Cerebellar cortex (tissue), 1 donor: ENCODE data around the gene SLC17A3.

Experiments
- DNase-seq: peaks from one replicate; pipeline ENCODE4 v3.0.0-alpha.2; 2015; ENCODE audit warnings: low spot score

Gene SLC17A3

GRCh38 chr6:25889877-25890853 lies 16.1 kb upstream of the SLC17A3 start:
- DNase-seq, result peak; percentile 71

GRCh38 chr6:25888626-25889025 lies 14.6 kb upstream of the SLC17A3 start:
- DNase-seq, result no peak

- DNase-seq, result no peak
These were observed 12.0 kb upstream of the SLC17A3 start for GRCh38 chr6:25886066-25886465.

GRCh38 chr6:25883991-25884390 lies 9.9 kb upstream of the SLC17A3 start:
- no peak for DNase-seq

GRCh38 chr6:25883536-25883935 lies 9.5 kb upstream of the SLC17A3 start:
- DNase-seq, result no peak

- no peak for DNase-seq
These were observed 8.0 kb upstream of the SLC17A3 start for GRCh38 chr6:25882051-25882496.

GRCh38 chr6:25880601-25881000 lies 6.6 kb upstream of the SLC17A3 start:
- DNase-seq, result no peak

GRCh38 chr6:25878721-25879322 lies 4.8 kb upstream of the SLC17A3 start:
- no peak for DNase-seq

- DNase-seq, result no peak
These were observed 2.0 kb upstream of the SLC17A3 start for GRCh38 chr6:25875926-25876602.

GRCh38 chr6:25875563-25875905 lies 1.5 kb upstream of the SLC17A3 start:
- DNase-seq, result no peak

- DNase-seq, result no peak
These were observed 949 bp upstream of the SLC17A3 start for GRCh38 chr6:25874822-25875562.

- no peak for DNase-seq
These were observed 1.2 kb downstream of the SLC17A3 start for GRCh38 chr6:25872814-25873213.

- DNase-seq, result no peak
These were observed 4.2 kb downstream of the SLC17A3 start for GRCh38 chr6:25869840-25870239.

GRCh38 chr6:25868436-25869183 lies 5.4 kb downstream of the SLC17A3 start:
- DNase-seq, result no peak

GRCh38 chr6:25866011-25866410 lies 8.0 kb downstream of the SLC17A3 start:
- no peak for DNase-seq

GRCh38 chr6:25863360-25863759 lies 10.7 kb downstream of the SLC17A3 start:
- no peak for DNase-seq

GRCh38 chr6:25862199-25862598 lies 11.8 kb downstream of the SLC17A3 start:
- no peak for DNase-seq

- DNase-seq, result no peak
These were observed 21.3 kb downstream of the SLC17A3 start for GRCh38 chr6:25852756-25853155.

GRCh38 chr6:25851961-25852360 lies 22.1 kb downstream of the SLC17A3 start:
- DNase-seq, result no peak

- peak; percentile 69 for DNase-seq
These were observed 29.5 kb downstream of the SLC17A3 start for GRCh38 chr6:25844518-25844917.

- DNase-seq, result no peak
These were observed 31.5 kb downstream of the SLC17A3 start for GRCh38 chr6:25842526-25842925.
